Measurements from ENCODE around the gene SURF6.
A peak's percentile ranks its signal among the peaks of the same experiment; 100 is the strongest.
"Not testable (repeated sequence)": the region's sequence is repeated elsewhere in the genome, so short reads cannot be mapped to it uniquely, and the experiment has no call there.

SURF6 gene

GRCh38 chr9:133335924-133336811, at the start of gene SURF6:
SURF6 (minus strand) TSS chr9:133336188; CDS start chr9:133336132, 56 bp downstream.
- DNase-seq: peak; percentile 93

GRCh38 chr9:133385452-133385851, 49.5 kb upstream of the SURF6 start:
- no peak for DNase-seq

GRCh38 chr9:133384736-133385321, 48.8 kb upstream of the SURF6 start:
- no peak for DNase-seq

- no peak for DNase-seq
These were observed 47.5 kb upstream of the SURF6 start for GRCh38 chr9:133383438-133383837.

GRCh38 chr9:133382507-133383141, 46.6 kb upstream of the SURF6 start:
- no peak for DNase-seq

- no peak for DNase-seq
These were observed 44.7 kb upstream of the SURF6 start for GRCh38 chr9:133380734-133381133.

GRCh38 chr9:133379153-133380086, 43.4 kb upstream of the SURF6 start:
- DNase-seq: no peak

- no peak for DNase-seq
These were observed 42.5 kb upstream of the SURF6 start for GRCh38 chr9:133378408-133378962.

GRCh38 chr9:133377721-133378216, 41.8 kb upstream of the SURF6 start:
- DNase-seq: no peak

GRCh38 chr9:133377280-133377679, 41.3 kb upstream of the SURF6 start:
- not testable (repeated sequence) for DNase-seq

- peak; percentile 95 for DNase-seq
These were observed 40.0 kb upstream of the SURF6 start, which contains the start of the genes STKLD1 and SURF4 for GRCh38 chr9:133375724-133376654. STKLD1 (plus strand) TSS chr9:133376366; CDS start chr9:133376474, 108 bp downstream. SURF4 (minus strand) TSS chr9:133376060; CDS start chr9:133375969, 91 bp downstream.

- no peak for DNase-seq
These were observed 39.2 kb upstream of the SURF6 start for GRCh38 chr9:133375116-133375723.

- peak; percentile 62 for DNase-seq
These were observed 38.7 kb upstream of the SURF6 start for GRCh38 chr9:133374612-133375115.

- DNase-seq: no peak
These were observed 36.2 kb upstream of the SURF6 start for GRCh38 chr9:133372144-133372543.

GRCh38 chr9:133371261-133371711, 35.3 kb upstream of the SURF6 start:
- DNase-seq: peak; percentile 79

GRCh38 chr9:133370685-133371084, 34.7 kb upstream of the SURF6 start:
- peak; percentile 76 for DNase-seq

GRCh38 chr9:133369933-133370332, 33.9 kb upstream of the SURF6 start:
- no peak for DNase-seq

- DNase-seq: no peak
These were observed 33.4 kb upstream of the SURF6 start for GRCh38 chr9:133369422-133369821.

GRCh38 chr9:133368249-133368881, 32.4 kb upstream of the SURF6 start:
- DNase-seq: no peak

All from CD4-positive, alpha-beta T cell treated with Interleukin-17A for 1 hour (primary cell).